Stimulated activated CD4-positive, alpha-beta T cell treated with anti-CD3 and anti-CD28 coated beads, Interleukin-1b, Interleukin-23, amount 100 ng/mL, for 24 hours (primary cell): Measurements from ENCODE around the gene CNGA1.
A peak's percentile ranks its signal among the peaks of the same experiment; 100 is the strongest.

Experiments
- DNase-seq, 4 experiments: peaks; one replicate each; pipeline ENCODE4 v3.0.0-alpha.2; 2020; ENCODE audit warnings: low read depth in 4 of 4, low spot score in 1 of 4

CNGA1 gene

GRCh38 chr4:47913861-47914219 is 102.6 kb downstream of the CNGA1 start:
- DNase-seq = peak; percentile 6 to 28 (median 11)

- DNase-seq = no peak
These were observed 103.2 kb downstream of the CNGA1 start for GRCh38 chr4:47913330-47913729.

GRCh38 chr4:47907089-47907646 is 109.3 kb downstream of the CNGA1 start:
- no peak for DNase-seq

- DNase-seq = no peak
These were observed 116.8 kb downstream of the CNGA1 start for GRCh38 chr4:47899639-47900038.

GRCh38 chr4:47891928-47892327 is 124.6 kb downstream of the CNGA1 start:
- DNase-seq = no peak
